H9 (cell line): ENCODE results near the gene USP40. TPM values are rescaled to one million over a fixed set of nuclear protein-coding genes. Genes with fewer than 3 reads are reported as not detected.

Experiments used
- DNase-seq: peaks from one replicate; pipeline ENCODE4 v3.0.0-alpha.2; 2017
- H2AFZ ChIP-seq: one replicate; pipeline ENCODE4 v1.6.1; 2013; ENCODE audit warnings: mild to moderate bottlenecking, low read length, control low read depth, moderate library complexity
- H2AK5ac ChIP-seq: 2 replicates; pipeline ENCODE4 v1.6.1; 2013; ENCODE audit warnings: low read length, control low read depth, mixed read lengths; ENCODE audit not compliant: insufficient read length
- H2BK120ac ChIP-seq: one replicate; pipeline ENCODE4 v1.6.1; 2013; ENCODE audit warnings: low read depth, mild to moderate bottlenecking, low read length, control low read depth, inconsistent platforms; ENCODE audit not compliant: poor library complexity, severe bottlenecking
- H2BK12ac ChIP-seq: 2 replicates; pipeline ENCODE4 v1.6.1; 2013; ENCODE audit warnings: low read length, control low read depth, mixed read lengths, low read depth; ENCODE audit not compliant: insufficient read length
- H2BK15ac ChIP-seq: 2 replicates; pipeline ENCODE4 v1.6.1; 2013; ENCODE audit warnings: low read depth, low read length, control low read depth
- H2BK20ac ChIP-seq: one replicate; pipeline ENCODE4 v1.6.1; 2013; ENCODE audit warnings: low read depth, mild to moderate bottlenecking, low read length, control low read depth, inconsistent platforms; ENCODE audit not compliant: poor library complexity, severe bottlenecking
- H2BK5ac ChIP-seq: 2 replicates; pipeline ENCODE4 v1.6.1; 2013; ENCODE audit warnings: low read length, control low read depth, mixed read lengths; ENCODE audit not compliant: insufficient read length
- H3K14ac ChIP-seq: 2 replicates; pipeline ENCODE4 v1.6.1; 2013; ENCODE audit warnings: low read length, control low read depth; ENCODE audit not compliant: insufficient read depth
- H3K18ac ChIP-seq: 2 replicates; pipeline ENCODE4 v1.6.1; 2013; ENCODE audit warnings: low read depth, mild to moderate bottlenecking, mixed read lengths, low read length, control low read depth; ENCODE audit not compliant: insufficient read length
- H3K23ac ChIP-seq: 2 replicates; pipeline ENCODE4 v1.6.1; 2013; ENCODE audit warnings: low read length, control low read depth, mixed read lengths, low read depth; ENCODE audit not compliant: insufficient read length
- H3K23me2 ChIP-seq: 2 replicates; pipeline ENCODE4 v1.6.1; 2013; ENCODE audit warnings: low read depth, mild to moderate bottlenecking, mixed read lengths, low read length, control low read depth; ENCODE audit not compliant: insufficient read length, poor library complexity, severe bottlenecking
- H3K27ac ChIP-seq: 2 replicates; pipeline ENCODE4 v1.5.1; 2013; ENCODE audit warnings: low read length, control low read depth, mixed read lengths, low read depth; ENCODE audit not compliant: insufficient read length
- H3K27me3 ChIP-seq: 2 replicates; pipeline ENCODE4 v1.6.1; 2013; ENCODE audit warnings: low read length, control low read depth, inconsistent platforms; ENCODE audit not compliant: insufficient read depth
- H3K4ac ChIP-seq: 2 replicates; pipeline ENCODE4 v1.6.1; 2013; ENCODE audit warnings: low read depth, mild to moderate bottlenecking, control low read depth, inconsistent platforms, low read length, moderate library complexity
- H3K4me1 ChIP-seq: 2 replicates; pipeline ENCODE4 v1.6.1; 2013; ENCODE audit warnings: low read length, control low read depth, inconsistent platforms; ENCODE audit not compliant: insufficient read depth
- H3K4me2 ChIP-seq: 2 replicates; pipeline ENCODE4 v1.6.1; 2013; ENCODE audit warnings: low read length, control low read depth, mixed read lengths; ENCODE audit not compliant: insufficient read length, insufficient read depth
- H3K56ac ChIP-seq: 2 replicates; pipeline ENCODE4 v1.6.1; 2013; ENCODE audit warnings: low read depth, mild to moderate bottlenecking, mixed read lengths, low read length, control low read depth; ENCODE audit not compliant: insufficient read length
- H3K79me1 ChIP-seq: 2 replicates; pipeline ENCODE4 v1.6.1; 2013; ENCODE audit warnings: low read depth, mild to moderate bottlenecking, moderate library complexity, low read length, control low read depth, inconsistent platforms; ENCODE audit not compliant: insufficient read depth, poor library complexity, severe bottlenecking
- H3K79me2 ChIP-seq: 2 replicates; pipeline ENCODE4 v1.6.1; 2013; ENCODE audit warnings: low read length, control low read depth, inconsistent platforms; ENCODE audit not compliant: insufficient read depth
- H3K9ac ChIP-seq: 2 replicates; pipeline ENCODE4 v1.6.1; 2013; ENCODE audit warnings: low read length, control low read depth, mixed read lengths; ENCODE audit not compliant: insufficient read length; ENCODE audit errors: extremely low read depth
- H3K9me3 ChIP-seq: one replicate; pipeline ENCODE4 v1.6.1; 2013; ENCODE audit warnings: low read depth, low read length, inconsistent platforms; ENCODE audit not compliant: control insufficient read depth
- H3T11ph ChIP-seq: one replicate; pipeline ENCODE4 v1.6.1; 2013; ENCODE audit warnings: mild to moderate bottlenecking, low read length, control low read depth, inconsistent platforms
- H4K20me1 ChIP-seq: one replicate; pipeline ENCODE4 v1.6.1; 2013; ENCODE audit not compliant: control insufficient read depth, insufficient read length, insufficient read depth
- H4K5ac ChIP-seq: 2 replicates; pipeline ENCODE4 v1.6.1; 2013; ENCODE audit warnings: low read depth, mild to moderate bottlenecking, mixed read lengths, low read length, control low read depth; ENCODE audit not compliant: insufficient read length
- H4K8ac ChIP-seq: replicated peaks from 2 replicates; pipeline ENCODE4 v1.6.1; 2013; ENCODE audit warnings: low read length, control low read depth, mixed read lengths, low read depth; ENCODE audit not compliant: insufficient read length
- H4K91ac ChIP-seq: 2 replicates; pipeline ENCODE4 v1.6.1; 2013; ENCODE audit warnings: low read depth, mild to moderate bottlenecking, moderate library complexity, mixed read lengths, low read length, control low read depth; ENCODE audit not compliant: insufficient read length
- H3K27ac Mint-ChIP-seq, 3 experiments: 2 replicates in 2 of 3; 3 replicates in 1 of 3; pipeline ENCODE4 v1.8.0; 2020 to 2021; ENCODE audit warnings: mixed read lengths in 3 of 3, mild to moderate bottlenecking in 1 of 3, moderate library complexity in 1 of 3
- H3K27me3 Mint-ChIP-seq: 2 replicates; pipeline ENCODE4 v1.8.0; 2021; ENCODE audit warnings: low read depth, mild to moderate bottlenecking, moderate library complexity, mixed read lengths
- H3K36me3 Mint-ChIP-seq, 3 experiments: 2 replicates in 2 of 3; 3 replicates in 1 of 3; pipeline ENCODE4 v1.8.0; 2020 to 2021; ENCODE audit warnings: low read depth in 3 of 3, mixed read lengths in 3 of 3; ENCODE audit not compliant: insufficient read depth in 1 of 3
- H3K4me1 Mint-ChIP-seq, 2 experiments: 2 replicates each; pipeline ENCODE4 v1.8.0; 2020; ENCODE audit warnings: mixed read lengths in 2 of 2
- H3K4me3 Mint-ChIP-seq, 2 experiments: 2 replicates in 1 of 2; 3 replicates in 1 of 2; pipeline ENCODE4 v1.8.0; 2020 to 2021; ENCODE audit warnings: mild to moderate bottlenecking in 2 of 2, mixed read lengths in 2 of 2, moderate library complexity in 1 of 2
- H3K9me3 Mint-ChIP-seq, 2 experiments: 2 replicates in 1 of 2; 3 replicates in 1 of 2; pipeline ENCODE4 v1.8.0; 2020; ENCODE audit warnings: mild to moderate bottlenecking in 2 of 2, mixed read lengths in 2 of 2, moderate library complexity in 1 of 2
- CTCF ChIP-seq: fragments of 200-600 bp; sonication (generic); conservative IDR thresholded peaks from 3 replicates; pipeline ENCODE4 v1.8.0; 2021; ENCODE audit warnings: antibody characterized with exemption, mild to moderate bottlenecking
- WGBS: extraction: QIAGEN DNeasy Blood & Tissue Kit; methylation state at CpG from one replicate; pipeline ENCODE4 v1.1.7; 2013; ENCODE audit warnings: missing lambda C conversion rate, low lambda C conversion rate, mixed read lengths; ENCODE audit not compliant: insufficient read length; ENCODE audit errors: extremely low coverage; 5-methylcytosine and 5-hydroxymethylcytosine counted together
- total RNA-seq: library from RNA; stranded (reverse); gene quantifications from 2 replicates; pipeline ENCODE4 v1.2.1, GENCODE V29; 2021

Gene USP40
- total RNA-seq, 1 experiment from 2014 or later = 7.5 TPM

DNA sequence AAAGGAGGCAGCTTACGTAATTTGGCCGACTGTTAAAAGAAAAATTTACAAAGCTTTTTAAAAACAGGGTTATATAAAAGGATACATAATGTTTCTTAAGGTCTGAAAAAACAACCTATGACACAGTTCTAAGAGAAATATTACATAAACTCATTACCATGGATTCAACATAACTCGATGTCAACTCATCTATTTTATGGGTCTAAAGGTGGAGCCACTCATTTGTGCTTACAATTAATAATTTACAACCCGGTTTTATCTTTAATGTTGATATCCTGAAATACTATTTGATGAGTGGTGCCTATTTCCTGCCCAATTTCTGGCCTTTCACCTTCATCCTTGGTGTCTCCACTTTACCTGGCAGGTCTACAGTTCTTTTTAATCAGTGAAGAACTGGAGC is 15.1 kb downstream of the USP40 start:
- TF ChIP-seq CTCF = no peak
- Histone ChIP-seq H2BK15ac (no peak overlapping the region), H3K9me3 (no peaks in the 10 kb centered on the region), H4K8ac (no peak overlapping the region), H3K79me1 (no peaks in the 10 kb centered on the region), H3K9ac (no peak overlapping the region), H3K4me1 (no peaks in the 10 kb centered on the region), H3K4ac (no peak overlapping the region), H2AFZ (no peak overlapping the region), H3K23ac (no peak overlapping the region), H3K14ac (no peak overlapping the region), H3K27me3 (no peaks in the 10 kb centered on the region), H2AK5ac (no peak overlapping the region), H3K79me2 (no peaks in the 10 kb centered on the region), H2BK5ac (no peak overlapping the region), H2BK20ac (no peak overlapping the region), H3T11ph (no peak overlapping the region), H3K23me2 (no peaks in the 10 kb centered on the region), H4K20me1 (no peaks in the 10 kb centered on the region), H2BK120ac (no peak overlapping the region), H3K18ac (no peak overlapping the region), H2BK12ac (no peak overlapping the region), H3K27ac (no peak overlapping the region), H3K4me2 (no peak overlapping the region), H4K5ac (no peak overlapping the region), H3K56ac (no peak overlapping the region), H4K91ac (no peak overlapping the region)
- Mint-ChIP-seq H3K36me3 (no peaks in the 10 kb centered on the region), H3K4me3 (no peak overlapping the region), H3K27ac (no peak overlapping the region), H3K27me3 (no peaks in the 10 kb centered on the region), H3K9me3 (no peaks in the 10 kb centered on the region), H3K4me1 (no peaks in the 10 kb centered on the region)
- DNase-seq = no peak
- WGBS = no CpG with 5 or more reads among the region's 4 CpGs
